Ureter (tissue), 1 donor: ENCODE measurements around the gene N4BP2L2. TPM values are rescaled to one million over a fixed set of nuclear protein-coding genes. Genes with fewer than 3 reads are reported as not detected.

Source experiments
- total RNA-seq: library from RNA; stranded (reverse); gene quantifications from one replicate; pipeline ENCODE4 v1.2.4, GENCODE V29; 2023
- donor health status: DM: yes; HTN: yes; CAD: no.

The N4BP2L2 gene
- total RNA-seq, 1 donor from 2014 or later = 245 TPM

Other genes starting within 250 kb of the N4BP2L2 start
- gene ZAR1L, start 223.4 kb downstream of the N4BP2L2 start, total RNA-seq = not detected
- 2.1 TPM for gene BRCA2, start 223.3 kb downstream of the N4BP2L2 start, total RNA-seq
- 15.0 TPM for gene N4BP2L1, start 110.7 kb downstream of the N4BP2L2 start, total RNA-seq
- gene PDS5B, start 47.7 kb upstream of the N4BP2L2 start, total RNA-seq = 53.3 TPM